Heart left ventricle (tissue), 16 donors: ENCODE data around the gene ANXA5. TPM values are rescaled to one million over a fixed set of nuclear protein-coding genes. Genes with fewer than 3 reads are reported as not detected.

ENCODE experiments used
- ATAC-seq, 4 donors: fragments of 200-7000 bp; cut with Tn5 transposase; one replicate each; pipeline ENCODE4 v1.9.1; 2020 to 2022; ENCODE audit warnings: moderate library complexity in 4 of 4, mild to moderate bottlenecking in 3 of 4, moderate number of reproducible peaks in 1 of 4
- DNase-seq, 5 donors: peaks; one replicate each; pipeline ENCODE4 v3.0.0-alpha.2; 2020
- H3K27ac ChIP-seq, 12 donors: fragments of 200-600 bp; sonication (generic) in 4 of 12; one replicate each; pipeline versions ENCODE4 v1.5.0 to v1.8.0; 2016 to 2022; ENCODE audit warnings: mild to moderate bottlenecking in 2 of 12
- H3K27me3 ChIP-seq, 9 donors: fragments of 200-600 bp; sonication (generic) in 2 of 9; one replicate each; pipeline versions ENCODE4 v1.5.1 to v1.8.0; 2016 to 2022; ENCODE audit warnings: mild to moderate bottlenecking in 3 of 9
- H3K36me3 ChIP-seq, 9 donors: fragments of 200-600 bp; sonication (generic) in 2 of 9; one replicate each; pipeline versions ENCODE4 v1.5.0 to v1.8.0; 2018 to 2022; ENCODE audit warnings: mild to moderate bottlenecking in 2 of 9
- H3K4me1 ChIP-seq, 12 donors: fragments of 200-600 bp; sonication (generic) in 4 of 12; one replicate each; pipeline versions ENCODE4 v1.5.0 to v1.8.0; 2016 to 2022; ENCODE audit warnings: mild to moderate bottlenecking in 3 of 12
- H3K4me3 ChIP-seq, 12 donors: fragments of 200-600 bp; sonication (generic) in 4 of 12; one replicate each; pipeline versions ENCODE4 v1.5.0 to v1.8.0; 2017 to 2022; ENCODE audit warnings: mild to moderate bottlenecking in 9 of 12, moderate library complexity in 4 of 12
- H3K9me3 ChIP-seq, 12 donors: fragments of 200-600 bp; sonication (generic) in 4 of 12; one replicate each; pipeline versions ENCODE4 v1.5.0 to v1.8.0; 2016 to 2022; ENCODE audit warnings: mild to moderate bottlenecking in 1 of 12
- POLR2A ChIP-seq, 2 donors: fragments of 450-650 bp; IDR thresholded peaks; one replicate each; pipeline ENCODE4 v1.6.1; 2017; ENCODE audit warnings: antibody characterized with exemption in 2 of 2, mild to moderate bottlenecking in 2 of 2, moderate library complexity in 2 of 2
- WGBS, 4 donors: extraction: QIAGEN DNeasy Blood & Tissue Kit in 2 of 4; methylation state at CpG; one replicate each; pipeline versions ENCODE4 v1.1.5 to v1.1.7; 2013 to 2018; 5-methylcytosine and 5-hydroxymethylcytosine counted together
- intact Hi-C, 10 donors: fragments of 100-400 bp; cut with DNase I; formaldehyde crosslinking; loops; one replicate each; pipeline versions ENCODE4 v1.11.1 to v1.14.2; 2022
- polyA plus RNA-seq, 2 donors: library from polyadenylated mRNA; stranded (reverse); fragments of 200-250 nt; gene quantifications; one replicate each; pipeline ENCODE4 v1.2.3, GENCODE V29; 2013
- total RNA-seq, 9 donors: library from RNA; depleted of rRNA in 2 of 9; stranded (reverse); fragments of >200 nt in 2 of 9; fragmentation: NEBNext Ultra II Directional in 3 of 9; extraction: Animal tissue kit (Norgen Biotek cat#: 25700) in 3 of 9; gene quantifications; one replicate each; pipeline versions ENCODE4 v1.1.0 to v1.2.4, GENCODE V29; 2016 to 2023
- TF ChIP-seq, protein P1 (sequence below), 12 donors: fragments of 200-600 bp; sonication (generic) in 4 of 12; IDR thresholded peaks; one replicate each; pipeline versions ENCODE4 v1.5.0 to v1.8.0; 2018 to 2022; ENCODE audit warnings: antibody characterized with exemption in 12 of 12, mild to moderate bottlenecking in 5 of 12
- donor health status: ischemic (EF 13 %, LVEDD 7.1; RV severe dilation, severe dysfunction).
- donor health status: healthy with polysubstance abuse.
- donor health status: DM: no; HTN: yes; CAD: no.
- donor health status: DM: no; HTN: no; CAD: no.
- donor health status: ischemic (EF 25% LVEDD 6.9; RV normal size, moderate dysfunction).
- donor health status: ischemic (EF 25% LVEDD 5.7; RV mildly dilated, moderate dysfunction).
- donor health status: healthy.
- donor health status: DM: yes; HTN: yes; CAD: no.
- donor health status: ischemic (EF 35%, LVEDD 5.7; RV mildly dilated, moderate dysfunction).
- donor health status: nonischemic (EF 11% LVEDD 7.7; RV severe dilation, severe dysfunction).
- donor health status: DM: yes; HTN: yes; CAD: no.
- donor health status: PGD.
- donor health status: ischemic (EF 29% LVEDD 5.4; RV normal size, mild dysfunction).
- donor health status: nonischemic (EF 23%, LVEDD 6.1; RV moderate dilation, normal function).

ANXA5 gene
- total and polyA plus RNA-seq, 11 donors: 104 to 283 (median 168) TPM

DNA sequence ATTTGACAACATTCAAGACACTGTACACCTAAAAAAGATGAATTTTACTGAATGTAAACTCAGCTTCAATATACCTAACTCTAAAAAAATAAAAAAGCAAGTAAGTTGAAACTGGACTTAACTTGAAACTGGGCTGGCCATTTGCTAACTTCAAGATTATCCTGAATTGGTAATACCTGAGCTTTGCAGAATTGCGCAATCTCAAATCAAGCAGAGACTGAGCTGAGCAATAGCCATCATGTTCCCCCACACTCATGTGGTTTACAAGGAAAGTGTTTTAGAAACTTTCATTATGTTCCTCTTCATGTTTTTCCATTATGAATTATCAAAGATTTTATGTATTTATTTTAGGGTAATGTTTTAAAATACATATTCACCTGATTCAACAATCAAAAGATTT lies 38.7 kb downstream of the ANXA5 start:
- H3K4me3 ChIP-seq: no peak overlapping the region
- intact Hi-C loops: loop anchor here in 9 of 10 donors (5.0 to 10.0 kb wide), 9 partner anchors 171 to 463 kb away; no protein-coding TSS in a partner anchor
- WGBS, 4 donors: 92 to 100% (median 95%) methylated on average over 1 of the region's 1 CpG

DNA sequence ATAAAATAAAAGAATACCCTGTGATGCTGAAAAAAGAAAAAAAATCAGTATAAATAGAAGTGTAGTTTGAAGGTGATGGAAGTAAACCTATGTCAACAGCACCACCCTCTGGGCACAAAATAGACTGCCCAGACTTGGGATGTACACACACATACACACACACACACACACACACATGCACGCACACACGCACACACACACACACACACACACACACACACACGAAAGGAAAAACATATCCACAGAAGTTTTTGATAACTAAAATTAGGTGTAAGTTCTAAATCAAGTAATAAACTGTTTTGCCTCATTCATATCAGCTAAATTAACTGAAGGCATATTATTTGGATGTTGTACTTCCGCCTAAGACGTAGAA lies 40.5 kb downstream of the ANXA5 start:
- ATAC-seq (peak; percentile 76 to 91 (median 80)), DNase-seq (peak in 4 of 5 donors; percentile 33 to 50 (median 40))
- Histone ChIP-seq H3K4me1 (peaks cover 0 to 11% (median 0%) of the 10 kb centered on the region in 12 donors), H3K36me3 (no peaks in the 10 kb centered on the region), H3K27me3 (no peaks in the 10 kb centered on the region), H3K4me3 (no peak overlapping the region), H3K27ac (peak overlapping the region in 1 of 12 donors; percentile 43), H3K9me3 (no peaks in the 10 kb centered on the region)
- 31 to 34% (median 32%) methylated on average over 5 of the region's 5 CpGs for WGBS, 4 donors
- intact Hi-C loops: loop anchor here (2.0 to 10.0 kb wide), 11 partner anchors 169 to 461 kb away; no protein-coding TSS in a partner anchor
- TF ChIP-seq POLR2A (IDR thresholded peaks at IDR 0.05): no peak
- TF ChIP-seq, protein P1, sequence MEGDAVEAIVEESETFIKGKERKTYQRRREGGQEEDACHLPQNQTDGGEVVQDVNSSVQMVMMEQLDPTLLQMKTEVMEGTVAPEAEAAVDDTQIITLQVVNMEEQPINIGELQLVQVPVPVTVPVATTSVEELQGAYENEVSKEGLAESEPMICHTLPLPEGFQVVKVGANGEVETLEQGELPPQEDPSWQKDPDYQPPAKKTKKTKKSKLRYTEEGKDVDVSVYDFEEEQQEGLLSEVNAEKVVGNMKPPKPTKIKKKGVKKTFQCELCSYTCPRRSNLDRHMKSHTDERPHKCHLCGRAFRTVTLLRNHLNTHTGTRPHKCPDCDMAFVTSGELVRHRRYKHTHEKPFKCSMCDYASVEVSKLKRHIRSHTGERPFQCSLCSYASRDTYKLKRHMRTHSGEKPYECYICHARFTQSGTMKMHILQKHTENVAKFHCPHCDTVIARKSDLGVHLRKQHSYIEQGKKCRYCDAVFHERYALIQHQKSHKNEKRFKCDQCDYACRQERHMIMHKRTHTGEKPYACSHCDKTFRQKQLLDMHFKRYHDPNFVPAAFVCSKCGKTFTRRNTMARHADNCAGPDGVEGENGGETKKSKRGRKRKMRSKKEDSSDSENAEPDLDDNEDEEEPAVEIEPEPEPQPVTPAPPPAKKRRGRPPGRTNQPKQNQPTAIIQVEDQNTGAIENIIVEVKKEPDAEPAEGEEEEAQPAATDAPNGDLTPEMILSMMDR (IDR thresholded peaks at IDR 0.05): peak in 10 of 12 donors; percentile 10 to 54 (median 38)

More for the DNA sequence above, 38.7 kb downstream of the ANXA5 start:
- Histone ChIP-seq H3K36me3 (peaks cover 0 to 8% (median 0%) of the 10 kb centered on the region in 9 donors), H3K4me1 (peaks cover 0 to 11% (median 0%) of the 10 kb centered on the region in 12 donors), H3K9me3 (no peaks in the 10 kb centered on the region), H3K27ac (no peak overlapping the region), H3K27me3 (no peaks in the 10 kb centered on the region)
- TF ChIP-seq, protein P1 (IDR thresholded peaks at IDR 0.05): no peak
- no peak for TF ChIP-seq POLR2A (IDR thresholded peaks at IDR 0.05)
- DNase-seq (no peak), ATAC-seq (no peak)

DNA sequence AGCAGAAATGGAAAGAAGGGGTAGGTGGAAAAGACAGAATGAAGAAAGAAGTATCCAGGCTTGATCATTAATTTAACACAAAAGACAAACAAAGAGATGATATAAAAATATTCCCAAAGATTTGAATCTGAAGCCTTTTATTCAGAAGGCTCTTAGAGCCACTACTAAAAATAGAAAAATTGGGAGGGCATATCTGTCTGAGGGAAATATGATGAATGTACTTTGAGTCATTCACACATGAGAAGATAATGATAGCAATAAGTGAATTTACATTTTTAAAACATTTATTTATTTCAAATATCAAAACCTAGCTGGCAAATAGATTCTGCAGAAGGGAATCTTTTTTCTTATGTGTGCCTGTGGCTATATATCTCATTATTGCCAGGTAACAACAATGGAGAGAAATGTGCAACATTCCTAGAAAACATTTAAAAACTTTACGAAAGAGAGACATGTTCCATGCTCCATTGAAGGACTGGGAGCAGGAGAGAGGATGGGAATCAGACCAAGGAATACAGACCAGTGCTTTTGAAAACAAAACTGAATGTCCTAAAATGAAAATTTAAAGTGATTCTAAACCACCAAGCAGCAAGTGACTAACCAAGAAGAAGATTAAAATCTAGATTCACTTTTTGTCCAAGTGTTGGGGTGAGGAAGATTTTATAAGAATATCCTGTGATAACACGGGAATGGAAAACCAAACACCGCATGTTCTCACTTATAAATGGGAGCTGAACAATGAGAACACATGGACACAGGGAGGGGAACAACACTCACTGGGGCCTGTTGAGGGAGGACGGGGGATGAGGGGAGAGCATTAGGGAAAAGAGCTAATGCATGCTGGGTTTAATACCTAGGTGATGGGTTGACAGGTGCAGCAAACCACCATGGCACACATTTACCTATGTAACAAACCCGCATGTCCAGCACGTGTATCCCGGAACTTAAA lies 41.2 kb downstream of the ANXA5 start:
- ATAC-seq (peak in 3 of 4 donors; percentile 42 to 74 (median 67)), DNase-seq (no peak)
- Histone ChIP-seq H3K36me3 (no peaks in the 10 kb centered on the region), H3K9me3 (no peaks in the 10 kb centered on the region), H3K4me1 (peaks cover 0 to 11% (median 0%) of the 10 kb centered on the region in 12 donors), H3K27me3 (no peaks in the 10 kb centered on the region), H3K4me3 (no peak overlapping the region), H3K27ac (peak overlapping the region in 1 of 12 donors; percentile 43)
- intact Hi-C loops: loop anchor here (2.0 to 10.0 kb wide), 12 partner anchors 168 to 461 kb away; no protein-coding TSS in a partner anchor
- WGBS, 4 donors: 50 to 59% (median 53%) methylated on average over 7 of the region's 7 CpGs
- TF ChIP-seq POLR2A (IDR thresholded peaks at IDR 0.05): no peak
- TF ChIP-seq, protein P1 (IDR thresholded peaks at IDR 0.05): no peak

DNA sequence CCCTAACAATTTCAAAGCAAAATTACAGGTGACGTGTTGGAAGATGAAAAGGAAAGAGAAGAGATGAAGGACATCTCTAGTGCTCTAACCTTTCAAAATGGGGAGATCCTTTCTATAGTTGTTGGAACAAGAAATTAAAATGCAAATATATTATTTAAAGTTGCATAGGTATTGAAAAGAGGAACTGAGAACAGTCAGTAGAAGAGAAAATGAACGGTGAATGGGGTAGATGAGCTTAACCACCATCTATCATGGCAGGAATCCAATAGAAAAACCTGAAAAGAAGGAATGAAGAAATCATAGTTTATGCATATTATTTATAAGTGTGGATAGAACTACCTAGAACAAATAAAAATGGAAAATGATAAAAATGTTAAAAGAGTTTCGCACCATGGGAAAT lies 42.0 kb downstream of the ANXA5 start:
- no peak for TF ChIP-seq POLR2A (IDR thresholded peaks at IDR 0.05)
- TF ChIP-seq, protein P1 (IDR thresholded peaks at IDR 0.05): no peak
- Histone ChIP-seq H3K4me1 (peaks cover 0 to 11% (median 0%) of the 10 kb centered on the region in 12 donors), H3K4me3 (no peak overlapping the region), H3K36me3 (no peaks in the 10 kb centered on the region), H3K9me3 (no peaks in the 10 kb centered on the region), H3K27ac (no peak overlapping the region), H3K27me3 (no peaks in the 10 kb centered on the region)
- intact Hi-C loops: loop anchor here (2.0 to 10.0 kb wide), 10 partner anchors 167 to 460 kb away; no protein-coding TSS in a partner anchor
- DNase-seq: no peak
- ATAC-seq: no peak
- WGBS, 4 donors: 92 to 95% (median 94%) methylated on average over 3 of the region's 3 CpGs
